ENCODE data around the gene PLD1.

The PLD1 gene

DNA sequence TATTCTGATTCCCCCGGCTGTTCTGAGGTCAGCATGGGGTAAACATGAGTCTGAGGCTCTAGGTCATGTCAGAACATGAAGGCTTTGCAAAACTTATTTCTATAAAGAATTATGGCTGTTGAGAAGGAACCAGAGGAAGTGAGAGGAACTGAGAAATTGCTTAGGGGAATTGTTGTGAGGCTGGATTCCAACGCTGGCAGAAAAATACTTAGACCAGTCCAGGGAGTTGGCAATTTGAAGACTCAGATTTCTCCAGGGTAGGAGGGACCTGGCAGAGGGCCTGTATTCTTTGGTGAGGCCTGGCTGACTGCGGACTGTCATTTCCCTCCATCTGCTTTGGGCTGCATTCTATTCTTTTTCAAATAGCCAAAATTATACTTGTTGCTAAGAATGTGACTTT, 155.5 kb downstream of the PLD1 start:
- CTCF ChIA-PET = no interaction called here
- DNase-seq (ENCODE audit: low spot score) = peak; percentile 56
- no peak for TF ChIP-seq CTCF (conservative IDR thresholded peaks at IDR 0.05; ENCODE audit: low read depth)
- peak overlapping the region; percentile 60; the same call in 1 of the 2 replicates for H3K27ac ChIP-seq
- POLR2A ChIA-PET (ENCODE audit: low non-redundant PET) = no interaction called here

DNA sequence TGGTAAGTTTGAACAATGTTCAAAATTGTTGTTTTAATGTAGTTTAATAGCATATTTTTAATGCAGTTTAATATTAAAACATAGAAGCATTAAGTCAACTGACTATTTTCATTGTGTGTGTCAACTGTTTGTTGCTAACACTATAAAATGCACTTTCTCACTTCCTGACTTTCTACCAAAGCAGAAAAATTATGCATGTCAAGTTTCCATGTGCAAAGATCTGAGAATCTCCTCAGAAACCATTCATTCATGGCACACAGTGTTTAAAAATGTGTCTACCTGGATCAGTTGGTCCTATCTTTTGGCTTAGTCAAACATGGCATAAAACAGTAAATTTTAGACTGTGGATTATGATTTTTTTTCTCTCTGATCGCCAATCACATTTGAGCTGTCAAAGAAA, 156.0 kb downstream of the PLD1 start:
- ChIA-PET CTCF (no interaction called here), POLR2A (ENCODE audit: low non-redundant PET) (no interaction called here)
- peak; percentile 7 for DNase-seq (ENCODE audit: low spot score)
- TF ChIP-seq CTCF (conservative IDR thresholded peaks at IDR 0.05; ENCODE audit: low read depth) = no peak
- H3K27ac ChIP-seq = peak overlapping the region; percentile 62

DNA sequence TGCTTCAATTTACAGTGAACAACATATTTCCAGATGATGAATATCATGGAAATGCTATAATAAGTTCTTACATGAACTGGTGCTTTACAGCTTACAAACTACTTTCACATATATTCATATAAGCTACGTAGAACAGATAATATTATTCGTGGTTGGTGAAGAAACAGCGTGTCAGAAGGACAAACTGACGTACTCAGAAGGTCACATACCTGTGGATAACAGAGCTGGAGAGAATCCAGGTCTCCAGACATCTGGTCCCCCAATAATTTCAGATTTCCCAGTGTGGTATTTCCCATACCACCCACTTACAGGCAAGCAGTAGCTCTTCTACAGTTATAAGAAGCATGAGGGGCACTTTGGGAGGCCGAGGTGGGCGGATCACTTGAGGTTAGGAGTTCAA, 156.6 kb downstream of the PLD1 start:
- POLR2A ChIA-PET (ENCODE audit: low non-redundant PET) = no interaction called here
- CTCF ChIA-PET = no interaction called here
- no peak for TF ChIP-seq CTCF (conservative IDR thresholded peaks at IDR 0.05; ENCODE audit: low read depth)
- H3K27ac ChIP-seq = peak overlapping the region; percentile 62
- no peak for DNase-seq (ENCODE audit: low spot score)

GRCh38 chr3:171652932-171653331, 157.4 kb downstream of the PLD1 start:
- ChIA-PET CTCF (no interaction called here), POLR2A (ENCODE audit: low non-redundant PET) (no interaction called here)
- H3K27ac ChIP-seq = no peak overlapping the region
- TF ChIP-seq CTCF (conservative IDR thresholded peaks at IDR 0.05; ENCODE audit: low read depth) = no peak
- DNase-seq (ENCODE audit: low spot score) = no peak

DNA sequence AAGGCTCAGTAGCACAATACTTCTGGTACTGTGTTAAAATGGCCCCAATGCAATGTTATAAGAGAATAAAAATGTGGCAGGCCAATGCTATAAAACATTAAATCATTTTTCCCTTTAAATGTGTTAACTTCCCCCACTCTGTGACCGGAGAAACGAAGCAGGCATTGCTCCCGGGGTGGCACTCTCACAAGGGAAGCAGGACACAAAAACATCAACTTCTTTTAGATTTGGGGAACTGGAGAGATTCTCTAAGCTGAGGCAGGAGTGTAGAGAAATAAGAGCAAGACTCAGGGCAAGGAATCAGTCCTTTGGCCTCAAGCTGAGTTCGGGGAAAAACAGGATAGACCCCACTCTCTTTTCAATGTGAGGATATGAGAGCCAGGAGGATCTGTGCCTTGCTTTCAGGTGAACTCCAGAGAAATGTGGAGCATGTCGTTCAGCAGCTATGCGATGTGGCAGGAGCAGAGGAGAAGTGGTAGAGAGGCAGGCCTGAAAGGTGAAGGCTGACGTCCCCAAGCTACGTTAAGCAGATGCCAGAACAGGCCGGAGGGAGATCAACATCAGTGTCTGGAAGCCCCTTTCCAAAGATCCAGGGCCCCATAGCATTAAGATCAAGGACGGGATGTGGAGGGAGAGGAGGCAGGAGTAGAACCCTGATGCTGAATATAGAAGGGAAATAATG, 160.2 kb downstream of the PLD1 start:
- no peak overlapping the region for H3K27ac ChIP-seq
- no peak for DNase-seq (ENCODE audit: low spot score)
- TF ChIP-seq CTCF (conservative IDR thresholded peaks at IDR 0.05; ENCODE audit: low read depth) = no peak
- ChIA-PET CTCF (interaction anchor here (0.6 to 1.7 kb wide), 4 partner anchors 71 to 175 kb away, joined by 3 to 5 read pairs (median 4); no protein-coding TSS in a partner anchor), POLR2A (ENCODE audit: low non-redundant PET) (no interaction called here)

DNA sequence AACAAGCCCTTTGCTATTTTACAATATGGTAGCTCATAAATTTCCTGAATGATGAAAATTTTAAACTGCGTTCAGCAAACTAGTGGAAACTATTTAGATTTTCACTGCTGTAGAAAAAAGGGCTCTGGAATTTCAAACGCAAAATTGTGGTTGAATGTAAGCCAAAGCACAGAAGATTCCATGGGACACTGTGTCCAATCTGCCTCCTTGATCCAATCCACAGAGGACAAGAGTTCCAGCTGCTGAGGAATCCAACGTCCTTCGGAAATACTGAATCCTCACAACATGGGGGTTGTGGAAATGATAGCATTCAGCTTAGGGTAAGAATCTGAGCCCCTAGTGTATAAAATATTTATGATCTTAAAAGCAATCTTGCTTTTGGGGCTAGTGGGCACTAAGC, 161.0 kb downstream of the PLD1 start:
- ChIA-PET POLR2A (ENCODE audit: low non-redundant PET) (no interaction called here), CTCF (interaction anchor here (0.6 to 1.7 kb wide), 2 partner anchors 72 to 124 kb away, joined by 3 to 5 read pairs; no protein-coding TSS in a partner anchor)
- H3K27ac ChIP-seq = no peak overlapping the region
- DNase-seq (ENCODE audit: low spot score) = no peak
- TF ChIP-seq CTCF (conservative IDR thresholded peaks at IDR 0.05; ENCODE audit: low read depth) = no peak

All from RWPE1 (cell line).